CMK (cell line): Measurements from ENCODE around the gene NAGPA.

ENCODE experiments used
- DNase-seq: peaks from one replicate; pipeline ENCODE4 v3.0.0-alpha.2; 2010; ENCODE audit warnings: low read depth

NAGPA gene

DNA sequence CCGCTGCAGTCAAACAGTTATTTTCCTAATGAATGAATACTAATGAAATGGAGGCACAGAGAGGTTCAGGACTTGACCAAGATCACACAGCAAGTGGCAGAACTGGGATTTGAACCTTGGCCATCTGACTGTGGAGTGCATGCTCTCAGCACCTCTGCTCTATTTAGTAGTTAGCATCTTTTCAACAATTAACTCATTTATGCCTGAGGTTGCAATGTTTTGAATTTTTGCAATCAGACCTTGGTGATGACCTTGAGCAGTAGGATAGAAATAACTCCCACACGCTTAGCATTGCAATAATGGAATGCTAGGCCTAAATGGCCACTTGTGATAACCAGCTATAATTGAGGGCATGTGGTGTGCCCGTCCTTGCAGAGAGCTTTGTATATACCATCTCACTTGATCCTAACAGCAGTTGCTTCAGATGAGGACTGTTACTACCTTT lies 31.0 kb downstream of the NAGPA start:
- DNase-seq, result no peak

GRCh38 chr16:5001986-5002385 lies 31.7 kb downstream of the NAGPA start:
- no peak for DNase-seq

DNA sequence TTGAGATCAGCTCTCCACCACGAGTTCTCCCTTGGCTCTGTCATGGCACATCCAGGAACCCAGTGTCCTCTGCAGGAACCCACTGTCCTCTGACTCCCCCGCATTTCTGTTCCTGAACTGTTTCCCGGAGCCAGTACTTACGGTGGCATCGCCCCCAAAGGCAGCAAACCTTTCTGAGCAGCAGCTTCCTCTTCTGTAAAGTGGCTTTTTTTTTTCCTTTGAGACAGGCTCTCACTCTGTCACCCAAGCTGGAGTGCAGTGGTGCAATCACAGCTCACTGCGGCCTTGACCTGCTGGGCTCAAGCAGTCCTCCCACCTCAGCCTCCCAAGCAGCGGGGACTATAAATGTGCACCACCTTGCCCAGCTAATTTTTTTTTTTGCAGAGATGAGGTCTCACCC lies 32.2 kb downstream of the NAGPA start:
- DNase-seq, result peak; percentile 69

DNA sequence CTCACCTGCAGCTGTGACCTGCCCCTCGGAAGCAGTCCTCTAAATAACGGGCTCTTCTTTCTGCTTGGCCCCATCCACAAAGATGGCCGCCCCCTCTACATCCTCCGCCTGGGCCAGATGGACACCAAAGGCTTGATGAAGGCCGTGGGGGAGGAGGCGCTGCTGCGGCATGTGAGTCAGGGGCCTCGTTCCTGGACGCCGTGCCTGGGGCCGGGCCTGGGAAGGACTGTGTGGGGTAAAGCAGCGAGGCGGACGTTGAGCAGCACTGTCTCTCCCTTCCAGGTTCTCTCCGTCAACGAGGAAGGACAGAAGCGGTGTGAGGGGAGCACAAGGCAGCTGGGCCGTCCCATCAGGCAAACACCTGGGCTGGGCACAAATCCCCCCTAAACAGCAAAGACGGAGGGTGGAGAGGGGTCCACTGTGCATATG lies 33.1 kb downstream of the NAGPA start:
- DNase-seq, result no peak

DNA sequence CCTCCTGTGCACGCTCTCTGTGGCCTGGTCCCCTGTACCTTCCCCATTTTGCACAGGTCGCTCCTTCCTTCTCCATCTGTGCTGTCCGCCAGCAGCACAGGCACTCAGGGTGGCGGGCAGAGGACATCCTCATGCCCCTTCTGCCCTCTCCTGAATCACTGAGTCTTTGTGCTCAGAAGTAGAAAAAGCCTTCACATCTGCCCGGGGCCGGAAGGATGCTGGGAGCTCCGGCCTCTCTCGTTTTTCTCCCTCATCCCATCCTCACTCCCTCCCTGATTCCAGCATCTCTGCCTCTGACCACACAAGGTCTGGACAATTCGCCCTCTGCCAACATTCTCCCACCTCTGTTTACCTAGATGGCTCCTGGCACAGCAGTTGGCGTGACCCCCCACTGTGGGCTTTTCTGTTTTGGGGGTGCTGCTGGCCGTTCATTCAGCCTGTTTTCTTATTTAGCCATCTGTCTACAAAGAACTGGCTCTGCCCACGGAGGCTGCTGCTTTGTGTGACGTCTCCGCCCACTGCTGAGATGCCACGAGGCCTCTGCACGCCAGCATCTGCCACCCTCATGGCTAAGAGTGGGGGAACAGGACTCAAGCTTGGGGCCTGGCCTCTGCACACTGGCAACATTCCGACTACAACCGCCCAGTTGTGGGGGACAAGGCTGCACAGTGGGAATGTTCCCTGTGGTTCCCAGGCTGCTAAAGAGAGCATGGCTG lies 38.9 kb downstream of the NAGPA start:
- no peak for DNase-seq

DNA sequence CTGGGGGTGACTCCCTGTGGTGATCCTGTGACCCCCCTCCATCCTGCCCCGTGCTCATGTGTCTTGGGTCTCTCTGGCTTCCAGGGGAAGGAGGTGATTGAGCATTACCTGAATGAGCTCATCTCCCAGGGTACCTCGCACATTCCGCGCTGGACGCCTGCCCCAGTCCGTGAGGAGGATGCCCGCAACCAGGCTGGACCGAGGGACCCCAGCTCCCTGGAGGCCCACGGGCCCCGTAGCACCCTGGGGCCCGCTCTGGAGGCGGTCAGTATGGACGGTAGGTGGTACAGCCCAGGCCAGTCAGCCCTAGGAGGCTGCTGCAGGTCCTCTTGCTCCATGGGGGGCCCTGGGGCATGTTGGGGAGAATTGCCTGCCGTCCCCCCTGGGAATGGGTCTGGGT lies 42.0 kb downstream of the NAGPA start:
- no peak for DNase-seq

GRCh38 chr16:4990415-4990814 lies 43.3 kb downstream of the NAGPA start:
- no peak for DNase-seq

DNA sequence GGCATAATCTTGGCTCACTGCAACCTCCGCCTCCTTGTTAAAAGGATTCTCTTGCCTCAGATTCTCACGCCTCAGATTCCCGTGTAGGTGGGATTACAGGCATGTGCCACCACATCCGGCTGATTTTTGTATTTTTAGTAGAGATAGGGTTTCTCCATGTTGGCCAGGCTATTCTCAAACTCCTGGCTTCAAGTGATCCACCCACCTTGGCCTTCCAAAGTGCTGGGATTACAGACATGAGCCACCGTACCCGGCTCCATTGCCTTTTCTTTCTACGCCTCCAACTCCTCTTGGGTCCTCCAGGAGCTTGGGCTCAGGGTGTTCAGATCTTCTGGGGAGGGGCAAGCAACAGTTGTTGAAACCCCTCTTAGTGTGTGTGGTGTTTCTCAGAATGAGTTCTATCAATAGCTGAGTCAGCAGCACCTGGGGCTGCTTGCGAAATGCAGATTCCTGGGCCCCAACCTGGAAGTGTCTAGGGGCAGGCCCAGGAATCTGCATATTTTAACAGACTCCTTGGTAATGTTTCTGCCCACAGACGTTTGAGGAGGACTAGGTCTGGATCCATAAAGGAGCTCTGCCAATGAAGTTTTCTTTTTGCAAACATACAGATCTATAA lies 44.2 kb downstream of the NAGPA start:
- DNase-seq, result no peak

DNA sequence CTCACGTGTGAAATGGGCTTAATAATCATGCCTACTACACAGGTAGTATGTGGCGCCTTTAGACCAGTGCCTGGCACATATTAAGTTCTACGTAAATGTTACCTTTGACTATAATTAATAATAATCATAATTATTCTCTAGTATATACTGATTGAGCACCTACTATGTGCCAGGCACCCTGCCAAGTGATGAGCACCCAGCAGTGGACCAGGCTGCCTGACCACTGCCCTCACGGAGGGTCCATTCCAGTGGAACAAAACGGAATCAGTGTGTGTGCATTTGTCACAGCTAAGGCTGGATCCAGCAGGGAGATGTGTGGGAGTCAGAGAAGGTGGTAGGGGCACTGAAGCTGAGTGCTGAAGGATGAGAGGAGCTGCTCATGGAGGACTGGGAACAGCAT lies 45.1 kb downstream of the NAGPA start:
- DNase-seq, result no peak

DNA sequence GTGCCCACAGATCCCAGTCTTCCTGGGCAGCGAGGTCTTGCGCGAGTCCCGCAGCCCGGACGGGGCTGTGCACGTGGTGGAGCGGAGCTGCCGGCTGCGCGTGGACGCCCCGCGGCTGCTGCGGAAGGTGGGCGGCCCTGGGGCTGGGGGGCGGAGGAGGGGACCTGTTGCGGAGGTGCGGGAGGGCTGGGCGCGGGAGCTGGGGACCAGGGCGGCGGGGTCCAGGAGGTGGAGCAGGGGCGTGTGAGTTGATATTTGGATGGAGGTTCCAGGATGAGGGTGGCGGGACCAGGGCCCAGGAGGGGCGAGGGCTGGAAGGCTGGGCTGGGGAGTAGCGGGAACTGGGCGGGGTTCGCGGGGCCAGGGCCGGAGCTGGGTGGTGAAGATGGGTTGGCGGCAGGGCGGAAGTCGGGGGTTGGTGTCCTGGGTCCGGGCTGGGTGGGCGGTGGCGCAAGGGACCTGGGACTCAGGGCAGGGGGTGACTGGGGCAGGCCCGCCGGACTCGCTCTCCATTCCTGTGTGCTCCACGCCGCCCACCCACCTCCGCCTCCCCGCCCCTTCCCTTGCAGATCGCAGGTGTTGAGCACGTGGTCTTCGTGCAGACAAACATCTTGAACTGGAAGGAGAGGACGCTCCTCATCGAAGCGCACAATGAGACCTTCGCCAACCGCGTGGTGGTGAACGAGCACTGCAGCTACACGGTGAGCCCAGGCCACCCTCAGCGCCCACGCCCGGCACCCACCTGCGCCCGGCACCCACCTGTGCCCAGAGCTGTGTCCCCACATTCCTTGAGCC lies 46.0 kb downstream of the NAGPA start:
- no peak for DNase-seq

- DNase-seq, result no peak
Observed at GRCh38 chr16:4987250-4987579, 46.5 kb downstream of the NAGPA start.

DNA sequence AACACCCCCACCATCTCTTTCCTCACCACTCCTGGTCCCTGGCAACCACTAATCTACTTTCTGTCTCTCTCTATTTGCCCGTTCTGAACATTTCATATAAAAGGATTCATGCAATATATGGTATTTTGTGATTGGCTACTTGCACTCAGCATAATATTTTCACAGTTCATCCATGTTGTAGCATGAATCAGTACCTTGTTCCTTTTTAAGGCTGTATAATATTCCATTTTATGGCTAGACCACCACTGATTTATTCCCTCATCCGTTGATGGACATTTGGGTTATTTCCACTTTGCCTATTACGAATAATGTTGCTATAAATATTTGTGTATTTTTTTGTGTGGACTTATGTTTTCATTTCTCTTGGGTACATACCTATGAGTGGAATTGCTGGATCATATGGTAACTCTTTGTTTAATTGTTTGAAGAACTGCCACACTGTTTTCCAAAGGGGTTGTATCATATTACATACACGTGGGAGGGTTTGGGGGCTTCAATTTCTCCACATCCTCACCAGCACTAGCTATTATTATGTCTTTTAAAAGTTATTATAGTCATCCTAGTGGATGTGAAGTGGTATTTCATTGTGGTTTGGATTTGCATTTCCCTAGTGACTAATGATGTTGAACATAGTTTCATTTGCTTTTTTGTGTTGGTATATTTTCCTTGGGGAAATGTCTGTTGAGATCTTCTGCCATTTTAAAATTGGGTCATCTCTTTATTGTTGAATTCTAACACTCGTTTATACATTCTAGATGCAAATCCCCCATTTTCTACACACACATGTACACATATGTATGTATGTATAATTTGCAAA lies 49.4 kb downstream of the NAGPA start:
- DNase-seq, result no peak

- DNase-seq, result no peak
Observed at GRCh38 chr16:4982056-4982867, 51.5 kb downstream of the NAGPA start.

DNA sequence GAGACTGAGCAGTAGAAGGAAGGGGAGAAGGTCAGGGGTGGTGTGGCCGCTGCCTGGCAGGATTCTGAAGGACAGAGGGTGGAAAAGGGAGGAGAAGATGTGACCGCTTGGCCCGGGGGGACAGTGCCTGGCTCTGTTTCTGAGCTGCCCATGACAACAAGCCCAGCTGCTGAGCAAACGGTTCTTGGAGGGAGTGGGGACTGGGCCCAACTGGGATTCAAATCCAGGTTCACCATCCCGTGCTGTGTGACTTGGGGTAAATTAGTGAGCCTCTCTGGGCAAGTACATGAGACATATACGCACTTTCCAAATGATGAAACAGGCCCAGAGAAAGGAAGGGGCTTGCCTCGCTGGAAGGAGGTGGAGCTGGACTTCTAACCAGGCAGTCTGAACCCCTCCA lies 52.3 kb downstream of the NAGPA start:
- DNase-seq, result no peak

GRCh38 chr16:4980691-4981090 lies 53.0 kb downstream of the NAGPA start:
- DNase-seq, result no peak

- no peak for DNase-seq
Observed at GRCh38 chr16:4979736-4980660, 53.7 kb downstream of the NAGPA start.

GRCh38 chr16:4979164-4979563 lies 54.6 kb downstream of the NAGPA start:
- DNase-seq, result no peak

- DNase-seq, result no peak
Observed at GRCh38 chr16:4976611-4977145, 57.1 kb downstream of the NAGPA start.

DNA sequence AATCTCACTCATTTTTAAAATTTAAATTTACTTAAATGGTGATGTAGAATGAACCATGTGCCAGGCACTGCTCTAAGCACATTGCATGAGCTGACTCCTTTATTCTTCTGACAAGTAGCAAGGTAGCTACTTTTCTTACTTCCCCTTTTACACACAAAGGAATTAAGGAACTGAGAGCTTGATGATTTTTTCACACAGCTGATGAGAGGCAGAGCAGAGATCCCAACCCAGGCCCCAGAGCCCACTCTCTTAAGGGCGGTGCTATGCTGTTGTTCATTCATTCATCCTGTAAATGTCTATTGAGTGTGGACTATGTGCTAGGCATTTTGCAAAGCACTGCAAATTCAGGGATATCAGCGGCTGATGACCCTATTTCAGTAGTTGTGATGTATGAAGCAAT lies 57.7 kb downstream of the NAGPA start:
- DNase-seq, result no peak
